Prostate gland (tissue), 2 donors: ENCODE measurements around the gene ACTL7B.

Experiments
- POLR2A ChIP-seq: fragments of 450-650 bp; IDR thresholded peaks from one replicate; pipeline ENCODE4 v1.6.1; 2016; ENCODE audit warnings: antibody characterized with exemption, mild to moderate bottlenecking
- TF ChIP-seq, protein P1 (sequence below), 4 experiments: fragments of 200-600 bp in 2 of 4; fragments of 450-650 bp in 2 of 4; sonication (generic) in 2 of 4; IDR thresholded peaks; 1 replicate in 3 of 4; 2 replicates in 1 of 4; pipeline ENCODE4 v1.5.1; 2016 to 2019; ENCODE audit warnings: antibody characterized with exemption in 4 of 4, mild to moderate bottlenecking in 2 of 4, moderate library complexity in 2 of 4

GRCh38 chr9:108830272-108830671 lies 25.5 kb downstream of the ACTL7B start:
- TF ChIP-seq, protein P1, sequence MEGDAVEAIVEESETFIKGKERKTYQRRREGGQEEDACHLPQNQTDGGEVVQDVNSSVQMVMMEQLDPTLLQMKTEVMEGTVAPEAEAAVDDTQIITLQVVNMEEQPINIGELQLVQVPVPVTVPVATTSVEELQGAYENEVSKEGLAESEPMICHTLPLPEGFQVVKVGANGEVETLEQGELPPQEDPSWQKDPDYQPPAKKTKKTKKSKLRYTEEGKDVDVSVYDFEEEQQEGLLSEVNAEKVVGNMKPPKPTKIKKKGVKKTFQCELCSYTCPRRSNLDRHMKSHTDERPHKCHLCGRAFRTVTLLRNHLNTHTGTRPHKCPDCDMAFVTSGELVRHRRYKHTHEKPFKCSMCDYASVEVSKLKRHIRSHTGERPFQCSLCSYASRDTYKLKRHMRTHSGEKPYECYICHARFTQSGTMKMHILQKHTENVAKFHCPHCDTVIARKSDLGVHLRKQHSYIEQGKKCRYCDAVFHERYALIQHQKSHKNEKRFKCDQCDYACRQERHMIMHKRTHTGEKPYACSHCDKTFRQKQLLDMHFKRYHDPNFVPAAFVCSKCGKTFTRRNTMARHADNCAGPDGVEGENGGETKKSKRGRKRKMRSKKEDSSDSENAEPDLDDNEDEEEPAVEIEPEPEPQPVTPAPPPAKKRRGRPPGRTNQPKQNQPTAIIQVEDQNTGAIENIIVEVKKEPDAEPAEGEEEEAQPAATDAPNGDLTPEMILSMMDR (IDR thresholded peaks at IDR 0.05) = no peak
- no peak for TF ChIP-seq POLR2A
